Epidermal melanocyte (primary cell): ENCODE measurements around the gene ADAM22.

Experiments used
- DNase-seq: peaks from one replicate; pipeline ENCODE4 v3.0.0; 2011; ENCODE audit warnings: low spot score; ENCODE audit not compliant: insufficient read length

The ADAM22 gene

DNA sequence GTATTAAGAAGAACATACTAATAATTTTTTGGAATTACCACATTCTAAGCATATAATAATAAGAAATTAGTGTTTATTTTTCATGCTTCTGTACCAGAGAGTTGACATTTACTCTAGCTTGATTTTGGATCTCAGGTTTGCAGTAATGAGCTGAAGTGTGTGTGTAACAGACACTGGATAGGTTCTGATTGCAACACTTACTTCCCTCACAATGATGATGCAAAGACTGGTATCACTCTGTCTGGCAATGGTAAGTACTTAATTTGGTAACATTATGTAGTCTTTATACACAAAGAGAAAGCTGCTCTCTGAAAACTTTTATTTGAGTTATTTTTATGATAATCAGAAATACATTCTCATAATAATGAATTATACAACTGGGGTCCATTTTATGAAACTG, 231.6 kb downstream of the ADAM22 start:
- DNase-seq: no peak

DNA sequence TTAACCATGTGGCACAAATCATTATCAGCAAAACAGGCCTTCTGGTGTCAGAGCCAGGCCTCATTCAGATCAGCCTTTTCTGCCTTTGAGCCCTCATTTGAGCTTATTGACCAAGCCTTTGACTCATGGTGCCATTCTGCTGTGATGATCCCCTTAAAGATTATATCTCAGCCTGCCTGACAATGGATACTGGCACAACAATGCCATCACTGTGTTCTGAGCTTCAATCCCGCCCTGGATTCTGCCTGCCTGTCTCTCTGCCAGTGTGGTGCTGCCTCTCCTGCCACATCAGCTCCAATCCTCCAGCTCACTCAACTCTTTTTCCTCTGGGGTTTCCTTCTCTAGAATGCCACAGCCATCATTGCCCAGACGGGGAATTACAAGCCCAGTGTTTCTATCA, 233.2 kb downstream of the ADAM22 start:
- no peak for DNase-seq

DNA sequence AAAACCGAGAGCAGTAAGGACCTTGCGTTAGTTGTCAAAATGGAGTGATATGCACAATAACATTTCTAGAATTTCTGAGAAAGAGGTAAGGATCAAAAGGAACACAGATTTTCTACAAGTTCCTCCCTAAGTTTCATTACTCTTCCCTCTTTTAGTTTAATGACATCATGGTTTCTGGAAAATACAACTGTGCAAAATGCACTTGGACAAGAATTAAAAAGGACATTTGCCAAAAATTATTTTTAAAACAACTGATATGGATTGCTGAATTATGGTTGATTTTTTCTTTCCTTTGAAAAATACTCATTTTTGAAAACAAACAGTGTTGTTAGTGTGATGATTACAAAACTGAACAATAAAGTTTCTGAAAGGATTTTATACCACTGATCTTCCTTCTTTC, 233.7 kb downstream of the ADAM22 start:
- no peak for DNase-seq

DNA sequence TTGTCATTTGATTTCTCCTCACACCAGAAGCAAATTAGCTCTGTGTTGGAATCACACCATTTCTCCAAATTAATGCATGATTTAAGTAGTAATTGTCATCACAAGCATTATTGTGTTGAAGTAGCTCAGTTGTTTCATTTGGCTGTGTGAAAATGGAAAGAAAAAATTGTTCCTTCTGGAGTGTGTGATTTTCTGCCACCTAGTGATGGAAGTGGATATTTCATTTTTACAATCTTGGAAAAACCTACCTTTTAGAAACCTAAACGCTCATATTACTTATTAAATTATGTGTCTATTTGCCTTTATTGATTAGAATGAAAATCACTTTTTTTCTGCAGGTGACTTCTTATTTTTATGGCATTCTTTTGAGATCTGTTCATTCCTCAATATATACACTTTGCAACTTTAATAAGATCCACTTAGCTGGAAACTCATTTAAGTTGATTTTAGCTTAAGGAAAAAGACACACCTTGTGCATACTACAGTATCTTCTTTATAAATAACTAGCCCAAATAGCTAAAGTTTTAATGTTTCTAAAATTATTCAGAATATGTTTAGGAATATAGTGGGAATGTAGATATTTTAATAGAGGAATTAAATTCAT, 235.8 kb downstream of the ADAM22 start:
- no peak for DNase-seq

DNA sequence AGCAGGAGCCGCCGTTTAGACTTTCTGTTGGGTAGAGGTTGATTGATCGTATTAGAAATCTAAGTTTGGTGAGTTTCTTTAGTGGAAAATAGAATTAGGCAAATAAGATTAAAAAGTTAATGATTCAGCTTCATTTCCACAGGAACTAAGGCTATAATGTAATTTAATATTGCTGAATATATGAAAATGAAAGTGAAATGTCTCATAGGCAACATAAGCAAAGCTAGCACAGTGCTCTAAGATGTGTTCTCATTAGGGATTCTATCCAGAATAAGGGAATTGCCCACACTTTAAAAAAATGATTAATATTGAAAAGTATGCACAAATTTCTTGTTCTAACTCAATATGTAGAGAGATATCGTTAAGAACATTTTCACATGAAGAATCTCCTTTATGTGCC, 238.8 kb downstream of the ADAM22 start:
- DNase-seq: no peak

DNA sequence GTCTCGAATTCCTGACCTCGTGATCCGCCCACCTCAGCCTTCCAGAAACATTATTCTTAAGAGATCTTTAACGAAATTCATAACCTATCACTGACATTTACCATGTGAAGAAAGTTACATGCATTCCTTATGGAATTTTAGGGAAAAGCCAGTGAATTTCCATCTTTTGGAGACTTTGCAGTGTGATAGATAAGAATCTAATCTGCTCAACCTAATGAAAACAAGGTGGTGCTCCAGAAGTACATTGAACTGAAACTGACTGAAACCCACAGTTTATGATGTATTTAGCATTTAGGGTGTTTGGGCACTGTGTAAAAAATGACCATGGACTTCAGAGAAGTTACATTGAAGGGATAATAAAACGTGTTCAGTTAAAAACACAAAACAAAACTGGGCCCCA, 242.1 kb downstream of the ADAM22 start:
- no peak for DNase-seq

DNA sequence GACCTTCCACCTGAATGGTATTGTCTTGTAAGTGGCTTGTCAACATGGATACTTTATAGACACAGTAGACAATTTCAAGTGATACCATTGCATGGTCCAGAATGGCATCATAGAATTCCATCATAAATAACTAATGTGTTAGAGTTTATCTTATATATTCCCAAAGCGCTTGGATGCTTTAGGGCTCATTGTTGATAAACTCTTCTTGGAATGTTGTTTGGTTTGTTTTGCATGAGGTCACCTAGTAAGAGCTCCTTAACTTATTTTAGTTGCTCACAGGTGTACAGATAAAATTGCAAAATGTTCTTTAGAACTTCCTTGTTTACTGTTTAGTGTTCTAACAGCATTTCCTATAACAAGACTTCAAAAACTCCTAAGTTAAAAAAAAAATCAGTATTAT, 249.0 kb downstream of the ADAM22 start:
- DNase-seq: no peak

DNA sequence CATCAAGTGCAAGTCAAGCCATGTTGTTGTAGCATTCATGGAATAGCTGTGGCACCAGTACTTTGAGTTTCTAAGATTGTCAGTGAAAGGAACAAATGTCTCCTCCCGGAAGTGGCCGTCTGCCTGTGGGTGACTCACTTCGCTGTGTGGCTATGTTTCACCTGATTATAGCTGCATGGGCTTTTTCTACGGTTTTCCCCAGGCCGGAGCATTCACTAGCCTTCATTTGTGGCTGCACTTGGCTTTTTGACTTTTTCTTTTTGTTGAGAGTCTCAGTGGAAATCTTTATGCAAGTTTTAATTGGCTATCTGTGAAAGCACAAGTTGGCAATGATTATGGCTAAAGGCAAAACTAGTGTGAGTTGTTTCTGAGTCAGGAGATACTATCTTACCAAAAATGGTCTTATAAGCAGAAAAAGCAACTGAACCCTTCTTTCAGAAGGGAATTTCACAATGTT, 250.8 kb downstream of the ADAM22 start:
- no peak for DNase-seq

DNA sequence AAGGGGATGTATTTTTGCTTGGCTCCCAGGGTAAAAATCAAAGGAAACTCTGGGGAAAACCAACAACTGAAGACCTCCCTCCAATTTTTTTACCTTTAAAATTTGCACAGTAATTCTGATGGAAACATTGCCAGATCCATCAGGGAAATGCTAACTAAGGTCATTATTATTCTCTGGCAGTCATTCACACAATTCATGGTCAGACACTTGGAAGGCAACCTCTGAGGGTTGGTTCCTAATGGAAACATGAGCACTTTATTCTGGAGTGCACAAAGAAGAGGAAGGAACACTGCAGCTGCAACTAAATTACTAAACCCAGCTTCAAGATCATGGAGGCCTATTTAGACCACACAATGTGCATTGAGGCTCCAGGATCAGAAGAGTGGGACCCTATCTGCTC, 251.6 kb downstream of the ADAM22 start:
- DNase-seq: no peak

DNA sequence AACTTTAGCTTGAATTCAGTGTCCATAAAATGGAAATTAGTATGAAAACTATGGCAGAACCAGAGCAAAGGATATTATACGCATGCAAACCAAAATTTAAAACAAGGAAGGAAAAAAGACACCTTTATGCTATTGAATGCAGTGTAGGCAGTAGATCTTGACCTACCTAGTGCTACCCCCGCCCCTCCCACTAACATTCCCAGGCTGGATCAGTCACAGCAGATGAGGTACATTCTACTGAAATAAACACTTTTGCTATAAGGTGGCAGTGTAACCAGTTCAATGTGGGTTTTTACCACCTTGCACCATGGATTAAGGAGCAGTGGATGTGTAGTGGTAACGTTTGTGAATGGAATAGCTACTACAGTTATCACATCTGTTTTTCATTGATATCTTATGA, 257.9 kb downstream of the ADAM22 start:
- no peak for DNase-seq

DNA sequence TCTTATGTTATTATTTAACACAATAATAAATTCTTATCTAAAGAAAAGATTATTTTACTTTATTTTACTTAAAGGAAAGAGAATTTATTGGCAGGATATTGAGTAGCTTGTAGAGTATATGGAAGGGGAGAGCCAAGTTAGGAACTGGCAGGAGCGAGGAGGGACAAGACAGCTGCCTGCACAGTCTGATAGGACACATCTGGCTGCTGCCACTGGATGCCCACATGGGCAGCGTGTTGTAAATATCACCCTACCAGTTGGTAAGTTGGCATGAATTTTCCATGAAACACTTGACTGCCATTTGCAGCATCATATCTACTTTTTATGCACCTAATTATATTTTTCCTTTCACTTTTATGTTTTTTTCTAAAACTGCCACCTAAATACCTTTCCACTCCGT, 266.2 kb downstream of the ADAM22 start:
- DNase-seq: no peak

DNA sequence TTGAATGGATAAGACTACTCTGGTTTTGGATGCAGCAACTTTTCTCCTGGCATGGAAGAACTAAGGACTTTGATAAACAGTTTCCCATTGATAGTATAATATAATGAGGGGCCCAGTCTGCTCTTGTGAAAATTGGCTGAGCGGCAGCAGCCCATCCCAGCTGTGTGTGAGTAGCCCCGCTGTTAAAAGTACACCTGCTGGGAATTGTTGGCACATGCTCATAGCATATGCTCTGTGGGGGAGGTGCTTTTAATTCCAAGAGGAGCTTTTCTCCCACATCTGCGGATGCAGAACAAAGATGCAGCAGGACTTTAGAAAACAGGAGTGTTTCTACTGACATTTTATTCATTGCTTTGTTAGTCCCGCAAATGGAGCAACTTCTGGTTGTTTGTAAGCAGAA, 266.7 kb downstream of the ADAM22 start:
- DNase-seq: no peak

DNA sequence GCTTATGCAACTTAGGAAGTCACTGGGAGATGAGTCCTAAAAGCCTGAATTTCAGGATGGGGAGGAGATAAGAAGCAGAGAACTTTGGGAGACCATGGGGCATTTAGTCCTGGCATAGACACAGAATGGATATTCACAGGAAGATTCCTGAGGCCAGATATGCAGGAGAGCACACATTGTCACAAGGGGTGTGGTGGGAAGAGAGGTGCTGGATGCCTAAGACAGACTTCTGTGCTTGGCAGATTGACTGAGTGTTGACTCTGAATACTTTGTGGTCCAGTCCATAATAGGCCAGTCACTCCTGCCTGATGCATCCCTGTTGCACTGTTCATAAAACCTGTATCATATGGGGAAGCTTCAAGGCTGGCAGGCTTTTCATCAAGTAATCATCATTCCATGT, 267.3 kb downstream of the ADAM22 start:
- no peak for DNase-seq

DNA sequence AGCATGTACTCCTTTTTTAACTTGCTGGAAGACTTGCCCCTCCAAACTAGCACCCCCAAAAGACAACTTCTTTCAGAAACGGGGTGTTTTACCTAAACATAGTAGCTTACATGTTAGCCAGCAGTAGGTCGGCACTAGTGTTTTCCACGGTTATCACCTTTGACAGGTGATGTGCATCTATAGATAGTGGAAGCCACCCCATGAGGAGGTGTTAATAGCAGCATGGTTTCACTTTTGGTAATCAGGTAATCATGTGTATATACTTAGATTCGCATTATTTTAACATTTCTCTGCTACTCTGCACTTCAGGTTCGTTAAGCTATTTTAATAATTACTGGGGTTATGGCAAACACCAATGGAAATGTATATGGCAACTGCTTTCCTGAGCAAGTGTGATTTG, 268.2 kb downstream of the ADAM22 start:
- DNase-seq: no peak

DNA sequence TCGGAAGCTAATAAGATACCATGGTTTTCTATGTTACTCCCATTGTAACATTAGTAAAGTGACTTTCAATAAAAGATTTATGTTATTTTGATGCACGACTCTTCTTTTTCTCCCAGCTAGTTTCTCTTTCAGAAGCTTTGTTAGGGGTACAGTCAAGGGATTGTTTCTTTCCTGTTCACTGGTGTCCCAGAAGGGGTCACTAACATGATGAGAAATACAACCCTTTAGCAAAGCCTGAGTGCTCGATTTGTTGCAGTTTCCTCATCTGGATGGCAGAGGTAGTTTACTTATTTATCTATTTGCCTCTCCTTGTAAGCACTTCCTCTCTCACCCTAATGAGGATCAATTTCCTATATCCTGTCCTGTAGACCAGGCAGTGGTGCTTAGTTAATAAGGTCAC, 268.7 kb downstream of the ADAM22 start:
- no peak for DNase-seq

DNA sequence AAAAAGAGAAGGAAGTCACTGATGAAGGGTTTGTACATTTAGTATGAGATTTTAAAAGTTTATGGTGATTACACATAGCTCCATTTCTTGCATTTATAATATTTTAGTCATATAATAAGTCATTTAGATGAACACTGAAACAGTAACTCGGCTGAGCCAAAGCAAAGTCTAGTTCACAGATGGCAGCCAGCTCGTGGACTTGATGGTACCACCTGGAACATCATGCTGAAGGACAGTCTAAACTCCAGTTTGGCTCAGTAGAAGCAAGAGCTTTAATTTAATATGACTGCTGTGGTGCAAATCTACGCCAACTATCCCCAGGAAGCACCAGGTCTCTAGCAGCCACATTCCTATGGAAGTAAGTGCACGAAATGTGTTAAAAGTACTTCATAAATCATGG, 269.4 kb downstream of the ADAM22 start:
- no peak for DNase-seq

DNA sequence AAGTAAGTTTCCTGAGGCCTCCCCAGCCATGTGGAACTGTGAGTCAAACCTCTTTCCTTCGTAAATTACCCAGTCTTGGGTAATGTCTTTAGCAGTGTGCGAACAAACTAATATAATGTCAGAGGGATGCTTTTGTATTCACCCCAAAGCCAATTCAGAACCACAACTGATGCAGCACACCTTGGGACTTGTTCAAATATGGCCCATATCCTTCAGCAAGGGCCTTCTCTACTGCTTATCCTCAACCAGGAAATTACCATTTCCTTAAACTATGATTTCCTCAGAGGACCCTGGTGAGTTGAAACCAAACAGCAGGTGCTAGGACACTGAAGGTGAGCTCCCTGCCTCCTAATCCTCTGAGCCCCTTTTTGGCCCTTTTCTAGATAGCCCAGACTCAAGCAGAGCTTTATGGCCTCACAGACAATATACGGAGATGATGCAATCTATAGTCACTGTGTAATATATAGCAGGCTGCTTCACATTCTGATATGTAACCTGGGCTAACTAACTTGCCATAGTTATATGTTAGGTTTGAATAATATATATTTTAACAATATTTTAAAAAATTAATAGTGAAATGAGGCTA, 270.6 kb downstream of the ADAM22 start:
- no peak for DNase-seq

DNA sequence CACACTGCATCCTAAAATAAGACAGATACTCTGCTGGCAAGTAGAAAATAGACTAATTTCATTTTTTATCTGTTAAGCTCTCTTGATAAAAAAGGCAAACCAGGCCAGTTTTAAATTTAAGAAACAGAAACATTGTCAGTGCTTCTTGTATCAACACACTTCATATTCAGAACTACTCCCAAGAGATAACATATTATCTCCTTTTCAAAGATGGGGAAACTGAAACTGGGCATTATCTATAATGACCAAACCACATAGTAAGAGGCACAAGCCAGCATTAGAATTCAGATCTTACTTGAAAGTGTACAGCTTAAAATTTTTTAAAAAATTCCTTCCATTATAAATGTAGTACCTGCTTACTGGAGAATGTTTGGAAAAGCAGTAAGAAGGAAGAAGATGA, 271.1 kb downstream of the ADAM22 start:
- no peak for DNase-seq

DNA sequence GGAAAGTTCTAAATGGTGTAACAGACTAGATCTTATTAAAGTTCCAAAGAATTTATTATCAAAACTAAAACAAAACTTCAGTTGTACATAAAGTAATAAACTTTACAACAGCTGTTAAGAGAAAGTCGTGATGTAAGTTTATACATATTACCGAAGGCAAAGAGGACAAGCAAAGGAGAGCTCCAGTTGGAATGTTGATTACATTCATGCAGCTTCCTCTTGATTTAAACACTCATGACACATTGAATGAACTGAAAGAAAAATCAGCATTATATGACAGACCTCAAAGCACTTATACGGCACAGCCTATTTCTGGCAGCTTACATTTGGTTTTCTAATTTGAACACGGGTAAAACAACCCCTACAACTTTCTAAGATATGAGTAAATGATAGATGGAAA, 272.2 kb downstream of the ADAM22 start:
- DNase-seq: no peak

DNA sequence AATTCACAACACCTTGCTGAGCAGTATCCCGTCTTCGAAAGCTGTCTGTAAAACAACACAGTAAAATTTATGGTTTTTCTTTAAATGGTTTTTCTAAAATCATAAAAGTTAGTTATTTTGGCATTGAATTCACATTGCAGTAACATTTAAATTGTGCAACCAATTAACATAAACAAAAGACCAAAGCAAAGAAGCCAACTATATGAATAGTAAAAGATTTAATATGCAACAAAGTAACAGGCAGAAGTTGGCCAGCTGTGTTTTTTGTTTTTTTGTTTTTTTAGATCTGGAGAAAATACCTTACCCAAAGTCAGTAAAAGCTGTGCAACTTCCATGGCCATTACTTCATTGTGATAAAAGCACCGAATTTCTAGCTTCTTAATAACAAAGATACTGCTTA, 274.5 kb downstream of the ADAM22 start:
- DNase-seq: no peak

DNA sequence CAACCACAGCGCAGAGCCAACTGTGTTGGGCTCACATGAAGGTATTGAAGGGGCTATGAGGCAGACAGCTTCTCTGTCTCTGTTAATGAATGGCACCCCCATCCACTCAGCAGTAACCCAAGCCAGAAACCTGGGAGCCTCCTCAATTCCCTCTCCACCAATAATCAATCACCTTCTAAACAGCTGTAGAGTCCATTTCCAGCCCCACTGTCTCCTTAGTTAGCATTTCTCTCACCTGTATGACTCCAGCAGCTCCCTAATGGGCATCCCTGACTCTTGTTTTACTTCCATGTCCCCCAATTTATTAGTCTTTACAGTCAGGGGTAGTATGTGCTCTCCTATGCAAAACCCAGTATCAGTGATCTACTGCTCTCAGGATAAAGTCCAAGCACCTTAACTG, 278.9 kb downstream of the ADAM22 start:
- DNase-seq: no peak

DNA sequence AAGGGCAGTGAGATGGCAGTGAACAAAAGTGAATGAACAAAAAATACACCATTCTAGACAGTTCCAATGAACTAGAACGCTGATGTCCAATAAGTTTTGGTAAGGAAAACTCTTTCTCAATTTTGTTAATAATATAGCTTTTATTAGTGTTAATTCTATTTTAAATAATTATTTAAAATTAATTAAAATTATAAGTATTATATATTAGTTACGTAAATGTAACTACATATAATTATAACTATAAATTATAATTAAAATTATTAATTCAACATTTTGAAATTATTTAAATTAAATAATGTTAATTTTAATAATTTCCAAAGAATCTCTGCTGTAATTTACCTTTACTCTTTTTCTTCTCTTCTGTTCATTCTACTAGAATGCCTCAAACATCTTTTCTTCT, 280.4 kb downstream of the ADAM22 start:
- no peak for DNase-seq

DNA sequence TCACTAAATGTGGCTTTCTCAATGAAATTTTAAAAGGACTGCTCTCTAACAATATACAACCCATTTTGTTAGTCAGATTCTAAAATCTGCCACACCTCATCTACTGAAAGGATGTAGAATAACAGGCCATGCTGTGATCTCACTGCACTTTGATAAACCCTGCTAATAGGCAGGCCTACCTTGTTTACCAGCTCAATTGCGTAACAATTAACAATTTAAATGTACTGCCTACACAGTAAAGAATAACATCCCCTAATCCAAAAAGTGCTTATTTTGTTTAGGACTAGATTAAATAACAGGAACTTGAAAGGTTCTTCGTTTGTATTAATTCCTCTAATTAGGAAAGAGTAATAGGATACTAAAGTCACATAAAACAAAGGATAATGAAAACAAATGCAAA, 281.2 kb downstream of the ADAM22 start:
- DNase-seq: no peak

DNA sequence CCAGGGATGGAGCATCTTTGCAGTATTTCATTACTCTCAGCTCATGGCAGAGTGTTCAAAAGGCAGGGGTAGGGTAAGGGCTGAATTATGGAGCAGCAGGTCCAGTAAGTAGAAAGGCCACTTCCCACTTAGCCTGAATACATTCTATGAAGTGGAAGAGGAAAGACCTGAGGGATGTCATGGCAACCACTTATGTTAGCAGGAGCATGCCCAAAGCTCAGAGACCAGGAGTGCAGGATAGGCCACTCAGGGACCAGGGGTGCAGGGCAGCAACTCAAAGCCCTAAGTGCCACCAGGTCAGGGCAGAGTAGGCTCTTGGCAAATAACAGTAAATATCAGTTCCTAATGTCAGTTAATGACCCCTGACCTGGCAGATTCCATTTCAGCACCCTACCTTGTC, 282.2 kb downstream of the ADAM22 start:
- DNase-seq: no peak
